Left colon (tissue), 2 donors: Measurements from ENCODE around the gene EXOC4. TPM values are rescaled to one million over a fixed set of nuclear protein-coding genes. Genes with fewer than 3 reads are reported as not detected.

Source experiments
- ATAC-seq: fragments of 200-7000 bp; cut with Tn5 transposase; one replicate; pipeline ENCODE4 v1.9.1; 2020; ENCODE audit warnings: mild to moderate bottlenecking, moderate library complexity
- DNase-seq, 2 donors: peaks; one replicate each; pipeline ENCODE4 v3.0.0-alpha.2; 2020
- intact Hi-C, 2 donors: fragments of 100-400 bp; cut with DNase I in 1 of 2; cut with micrococcal nuclease in 1 of 2; formaldehyde crosslinking; loops; one replicate each; pipeline versions ENCODE4 v1.11.2 to v1.14.0; 2022; cut with DNase I, micrococcal nuclease
- total RNA-seq, 2 donors: library from RNA; stranded (reverse); fragmentation: NEBNext Ultra II Directional; extraction: Animal tissue kit (Norgen Biotek cat#: 25700); gene quantifications; one replicate each; pipeline ENCODE4 v1.2.1, GENCODE V29; 2021
- donor health status: DM: no; HTN: no; CAD: no.
- donor health status: DM: yes; HTN: yes; CAD: no.

The EXOC4 gene
- total RNA-seq, 2 donors from 2014 or later, result 78.8 to 85.4 TPM

- no peak for DNase-seq
- no peak for ATAC-seq
- intact Hi-C loops, result no loop called here
Observed at GRCh38 chr7:133843341-133843740, 590.5 kb downstream of the EXOC4 start.

- ATAC-seq (no peak), DNase-seq (no peak)
- intact Hi-C loops, result no loop called here
Observed at GRCh38 chr7:133845005-133845404, 592.1 kb downstream of the EXOC4 start.

DNA sequence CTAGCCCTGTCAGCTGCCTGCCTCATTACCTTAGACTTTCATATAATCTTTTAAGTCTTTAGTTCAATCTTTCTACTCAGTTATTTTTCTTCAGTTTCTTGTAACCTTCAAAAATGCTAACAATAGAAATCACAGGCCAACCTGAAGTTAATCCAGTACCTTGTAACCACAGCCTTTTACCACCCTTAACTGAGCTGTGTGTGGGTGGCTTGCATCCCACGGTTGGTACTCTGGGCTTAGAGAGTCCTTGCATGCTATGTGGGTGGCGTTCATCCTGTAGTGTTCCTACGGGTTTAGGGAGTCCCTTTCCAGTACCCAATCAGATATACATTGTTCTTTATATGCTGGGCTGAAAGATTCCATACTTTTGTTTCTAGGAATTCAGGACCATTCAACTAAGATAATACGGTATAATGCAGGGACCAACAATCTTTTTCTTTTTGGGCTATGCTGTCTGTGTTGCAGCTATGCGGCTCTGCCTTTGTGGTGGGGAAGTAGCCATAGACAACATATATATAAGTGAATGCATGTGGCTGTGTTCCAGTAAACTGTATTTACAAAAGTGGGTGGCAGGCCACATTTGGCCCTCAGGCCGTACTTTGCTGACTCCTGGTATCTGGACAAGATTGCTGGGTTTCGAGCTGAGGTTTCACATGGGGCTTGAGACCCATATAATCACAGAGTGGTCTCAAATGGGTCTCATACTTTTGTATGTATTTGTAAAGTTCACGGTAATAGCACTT lies 593.5 kb downstream of the EXOC4 start:
- no peak for DNase-seq
- intact Hi-C loops, result no loop called here
- no peak for ATAC-seq

DNA sequence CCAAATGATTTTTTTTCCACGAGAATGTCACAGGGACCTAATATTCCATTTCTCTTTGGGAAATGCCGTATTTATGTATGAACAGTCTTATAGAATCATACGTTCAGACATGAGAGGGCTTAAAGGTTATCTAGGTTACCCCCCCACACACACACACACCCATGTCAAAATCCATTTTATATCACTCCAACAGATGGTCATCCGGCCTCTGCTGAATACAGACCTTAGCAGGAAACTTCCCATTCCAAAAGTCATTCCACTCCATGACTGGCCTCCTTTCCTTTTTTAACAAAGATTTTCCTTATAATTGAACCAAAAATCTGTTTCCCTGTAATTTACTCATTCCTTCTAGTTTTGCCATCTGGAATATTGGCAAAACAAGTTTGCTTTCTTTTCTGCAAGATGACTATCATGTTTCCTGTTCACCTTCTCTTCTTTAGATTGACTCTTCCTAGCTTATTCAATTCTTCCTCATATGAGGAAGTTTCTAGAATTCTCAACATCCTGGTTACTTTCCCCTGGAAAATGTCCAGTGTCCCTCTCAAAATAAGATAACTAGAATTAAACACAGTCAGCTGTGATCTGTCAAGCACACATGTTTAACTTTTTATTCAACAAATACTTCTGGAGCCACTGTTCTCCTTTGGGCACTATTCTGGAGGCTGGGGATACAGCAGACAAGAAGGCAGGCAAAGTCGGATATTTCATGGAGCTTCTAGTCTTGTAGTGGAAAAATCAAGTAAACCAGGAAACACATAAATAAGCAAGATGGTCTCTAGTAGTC lies 597.8 kb downstream of the EXOC4 start:
- no peak for DNase-seq
- no peak for ATAC-seq
- intact Hi-C loops, result no loop called here

GRCh38 chr7:133851411-133851810 lies 598.5 kb downstream of the EXOC4 start:
- intact Hi-C loops, result no loop called here
- DNase-seq (no peak), ATAC-seq (no peak)

GRCh38 chr7:133853706-133854276 lies 600.9 kb downstream of the EXOC4 start:
- ATAC-seq (peak; percentile 97), DNase-seq (peak; percentile 37 to 41)
- intact Hi-C loops, result no loop called here

DNA sequence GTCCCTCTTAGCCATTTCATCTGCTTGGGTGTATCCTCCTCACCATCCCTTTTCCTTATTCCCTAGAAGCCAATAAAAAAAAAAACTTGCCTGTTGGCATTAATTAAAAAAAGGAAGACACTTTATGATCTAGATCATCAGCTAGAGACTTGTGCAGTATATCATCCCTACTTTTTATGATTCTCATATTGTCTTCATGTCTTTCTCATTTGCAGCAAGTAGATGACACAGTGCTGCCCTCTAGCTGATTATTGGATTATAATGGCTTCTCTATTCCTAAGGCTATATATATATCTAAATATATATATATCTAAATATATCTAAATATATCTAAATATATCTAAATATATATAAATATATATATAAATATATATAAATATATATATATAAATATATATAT lies 601.9 kb downstream of the EXOC4 start:
- DNase-seq (no peak), ATAC-seq (peak; percentile 67)
- intact Hi-C loops, result no loop called here

GRCh38 chr7:133857376-133858119 lies 604.7 kb downstream of the EXOC4 start:
- no peak for ATAC-seq
- no peak for DNase-seq
- intact Hi-C loops, result no loop called here

DNA sequence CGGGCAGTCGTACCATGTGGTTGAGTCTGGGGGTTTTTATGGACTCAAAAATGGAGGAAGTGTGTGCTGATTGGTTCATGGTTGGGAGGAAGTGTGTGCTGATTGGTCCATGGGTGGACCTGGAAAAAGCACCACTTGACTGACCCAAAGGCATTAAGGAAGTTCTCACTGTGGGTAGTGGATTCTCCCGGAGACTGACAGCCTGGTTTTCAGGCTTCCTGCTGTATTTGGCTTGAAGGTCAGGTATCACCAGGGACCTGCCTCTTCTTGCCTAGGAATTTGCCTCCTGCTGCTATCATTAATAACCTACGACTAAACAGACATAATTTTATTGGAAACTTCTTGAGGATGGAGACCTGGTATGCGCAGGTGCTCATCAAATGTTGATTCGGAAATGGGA lies 605.4 kb downstream of the EXOC4 start:
- intact Hi-C loops, result no loop called here
- DNase-seq (no peak), ATAC-seq (no peak)

DNA sequence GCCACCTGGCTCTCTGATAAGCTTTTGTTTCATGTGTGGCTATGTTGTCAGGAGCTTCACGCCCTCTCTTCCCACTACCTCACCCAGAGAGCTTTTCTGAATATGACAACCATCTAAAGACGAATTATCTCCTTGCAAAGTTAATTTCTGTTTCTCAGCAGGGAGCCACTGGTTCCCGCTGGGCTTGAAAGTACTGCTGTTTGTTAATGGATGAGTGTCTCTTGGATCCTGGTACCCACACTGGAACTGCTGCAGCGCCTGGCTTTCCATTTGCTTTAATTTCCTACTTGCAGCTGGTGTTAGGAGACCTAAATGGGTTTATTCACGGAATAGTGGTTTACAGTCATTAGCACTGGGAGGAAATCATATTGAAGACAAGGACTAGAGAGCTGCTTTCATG lies 606.4 kb downstream of the EXOC4 start:
- intact Hi-C loops, result no loop called here
- ATAC-seq, result no peak

DNA sequence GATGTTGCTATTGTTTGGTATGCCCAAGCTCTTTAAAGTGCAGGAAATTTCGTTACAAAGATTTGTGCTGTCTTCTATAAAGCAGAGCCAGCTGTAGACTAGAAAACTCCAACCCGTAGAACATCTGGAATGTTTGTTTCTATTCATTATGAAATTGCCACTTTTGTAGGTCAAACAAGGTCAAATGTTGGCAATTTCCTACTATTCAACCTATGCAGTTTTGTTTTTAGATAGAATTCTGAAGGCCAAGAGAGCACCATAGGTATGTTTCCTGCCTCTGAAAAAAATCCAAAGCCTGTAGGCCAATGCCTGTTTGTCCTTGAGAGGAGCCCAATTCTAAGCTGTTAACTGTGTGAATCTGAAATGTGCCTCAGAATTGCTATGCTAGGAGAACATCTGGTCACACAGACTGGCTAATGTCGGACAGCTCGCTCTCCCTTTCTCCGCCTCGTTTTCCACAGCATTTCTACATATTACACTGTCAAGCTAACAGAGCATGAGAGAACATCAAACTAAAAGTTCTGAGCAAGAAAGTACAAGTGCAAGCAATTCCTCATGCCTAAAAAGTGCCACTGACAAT lies 607.1 kb downstream of the EXOC4 start:
- ATAC-seq (no peak), DNase-seq (no peak)
- intact Hi-C loops, result no loop called here

More for the DNA sequence above, 606.4 kb downstream of the EXOC4 start:
- no peak for DNase-seq

GRCh38 chr7:133860628-133861335 lies 607.9 kb downstream of the EXOC4 start:
- ATAC-seq (no peak), DNase-seq (no peak)
- intact Hi-C loops, result no loop called here

DNA sequence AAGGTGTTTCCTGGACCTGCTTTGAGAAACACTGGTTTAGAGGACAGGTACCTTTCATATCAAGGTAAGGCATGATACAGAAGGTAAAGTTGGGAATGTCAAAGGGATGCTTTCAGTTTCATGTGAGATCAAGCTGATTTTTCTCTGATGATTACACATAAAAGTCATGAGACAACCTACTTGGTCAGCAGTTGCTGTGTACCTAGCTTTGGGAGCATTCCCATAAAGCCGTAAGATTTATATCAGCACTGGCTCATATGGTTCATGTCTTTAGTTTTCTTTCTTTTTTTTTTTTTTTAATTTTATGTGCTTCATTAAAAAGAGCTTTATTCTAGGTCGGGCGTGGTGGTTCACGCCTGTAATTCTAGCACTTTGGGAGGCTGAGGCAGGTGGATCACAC lies 609.0 kb downstream of the EXOC4 start:
- intact Hi-C loops, result no loop called here
- peak; percentile 26 for ATAC-seq
- no peak for DNase-seq

GRCh38 chr7:133863362-133864061 lies 610.6 kb downstream of the EXOC4 start:
- intact Hi-C loops, result no loop called here
- DNase-seq (no peak), ATAC-seq (peak; percentile 91)

- intact Hi-C loops, result no loop called here
- DNase-seq (no peak), ATAC-seq (no peak)
Observed at GRCh38 chr7:133869556-133869955, 616.7 kb downstream of the EXOC4 start.

GRCh38 chr7:133871757-133872156 lies 618.9 kb downstream of the EXOC4 start:
- no peak for ATAC-seq
- intact Hi-C loops, result no loop called here
- DNase-seq, result no peak

- intact Hi-C loops, result no loop called here
- ATAC-seq (no peak), DNase-seq (no peak)
Observed at GRCh38 chr7:133873187-133873586, 620.3 kb downstream of the EXOC4 start.

DNA sequence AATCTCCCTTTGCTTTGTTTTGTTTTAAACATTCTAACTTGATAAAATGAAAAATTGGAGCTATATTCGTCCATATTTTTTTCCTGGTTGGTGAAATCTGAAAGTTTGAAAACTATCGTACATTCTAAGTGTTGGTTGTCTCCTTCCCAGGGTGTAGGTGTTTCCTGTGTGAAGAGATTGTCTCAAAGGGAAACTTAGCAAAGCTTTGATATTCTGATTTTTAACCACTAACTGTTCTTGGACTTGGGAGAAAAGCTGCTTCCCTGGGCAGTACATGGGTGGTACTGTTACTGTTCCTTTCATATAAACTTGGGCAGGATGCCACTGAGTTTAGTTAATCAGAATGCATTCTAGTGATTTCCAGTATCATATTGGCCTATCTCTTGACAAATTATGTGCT lies 620.8 kb downstream of the EXOC4 start:
- intact Hi-C loops, result no loop called here
- ATAC-seq, result no peak
- DNase-seq, result no peak
